ENCODE results near the gene SPAG16. TPM values are rescaled to one million over a fixed set of nuclear protein-coding genes. Genes with fewer than 3 reads are reported as not detected.

SPAG16 gene
- total and polyA plus RNA-seq, 2 of the 13 experiments (the other 11 are each of a cell fraction or from before 2014, with no cell fraction given), result 9.6 to 26.5 TPM

DNA sequence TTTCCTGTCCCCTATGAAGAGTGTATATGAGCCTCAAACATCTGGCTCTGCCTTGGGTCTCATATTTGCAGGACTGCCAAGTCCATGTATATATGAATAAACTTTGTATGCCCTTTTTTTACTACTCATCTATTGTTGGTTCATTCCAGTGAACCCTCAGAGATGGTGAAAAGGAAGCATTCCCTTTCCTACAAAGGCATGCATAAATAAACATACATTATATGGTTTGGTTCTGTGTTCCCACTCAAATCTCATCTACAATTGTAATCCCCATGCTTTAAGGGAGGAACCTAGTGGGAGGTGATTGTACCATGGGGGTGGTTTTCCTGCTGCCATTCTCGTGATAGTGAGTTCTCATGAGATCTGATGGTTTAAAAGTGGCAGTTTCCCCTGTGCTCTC is 534.2 kb downstream of the SPAG16 start:
- CTCF ChIA-PET (ENCODE audit: low intra/inter-chr PET ratio, low total read pairs), result no interaction called here
- intact Hi-C loops (cut with micrococcal nuclease; ENCODE audit: unreplicated experiment) (no loop called here), in situ Hi-C loops (cut with HindIII; ENCODE audit: extremely low pct_ligation_motif_present, low pct_unique_long_range_greater_than_20kb) (loop anchor here (25.0 kb wide), 1 partner anchor 1194 kb away; no protein-coding TSS in a partner anchor)
- H3K36me3 ChIP-seq (replicated peaks in 1 of 2; ENCODE audit: control insufficient read depth in 1 of 2, insufficient read depth in 2 of 2, low read length in 2 of 2), result no peaks in the 10 kb centered on the region
- WGBS (ENCODE audit: low lambda C conversion rate), result 0% methylated on average over 1 of the region's 1 CpG
- DNase-seq (ENCODE audit: low spot score), result no peak
- no peaks in the 10 kb centered on the region for H3K79me2 ChIP-seq (ENCODE audit: insufficient read depth, low read length)
- no peaks in the 10 kb centered on the region for H3K27me3 ChIP-seq (ENCODE audit: control insufficient read depth in 1 of 2, insufficient read depth in 2 of 2, low read length in 2 of 2)
- H4K20me1 ChIP-seq (ENCODE audit: insufficient read depth, low read length), result no peaks in the 10 kb centered on the region
- no peak overlapping the region for H3K9ac ChIP-seq (ENCODE audit: insufficient read depth, low read depth, low read length)
- POLR2A ChIA-PET, result no interaction called here
- H3K9me3 ChIP-seq (ENCODE audit: low read length), result no peaks in the 10 kb centered on the region; the same call in 1 of the 2 replicates
- H2AFZ ChIP-seq (ENCODE audit: low read length), result no peak overlapping the region
- H3K4me2 ChIP-seq (ENCODE audit: low read depth, low read length), result no peak overlapping the region
- no TSS peak for BruUV-seq (replicated peaks)
- no peak for ATAC-seq
- no peak overlapping the region for H3K27ac ChIP-seq (ENCODE audit: extremely low read length, insufficient read depth, low read length)
- H3K4me1 ChIP-seq (ENCODE audit: insufficient read depth, low read length), result no peaks in the 10 kb centered on the region
- H3K4me3 ChIP-seq (replicated peaks in 1 of 3; ENCODE audit: insufficient read depth in 1 of 3, low read depth in 2 of 3, low read length in 3 of 3), result no peak overlapping the region
- FAIRE-seq, result no peak
- TF ChIP-seq ZNF512 (CRISPR knock-in tag; IDR thresholded peaks at IDR 0.05) (no peak), ARNTL (CRISPR knock-in tag; IDR thresholded peaks at IDR 0.05) (no peak), ZNF501 (CRISPR knock-in tag; IDR thresholded peaks at IDR 0.05) (no peak), ATF6 (CRISPR knock-in tag; conservative IDR thresholded peaks at IDR 0.05) (no peak), FOXM1 (CRISPR knock-in tag; IDR thresholded peaks at IDR 0.05) (no peak), ZNF484 (CRISPR knock-in tag; IDR thresholded peaks at IDR 0.05; ENCODE audit: borderline replicate concordance, low read depth) (no peak), ZMAT3 (CRISPR knock-in tag; conservative IDR thresholded peaks at IDR 0.05) (no peak), ZNF883 (CRISPR knock-in tag; IDR thresholded peaks at IDR 0.05; ENCODE audit: not compliant biosample characterization) (no peak), ISL2 (CRISPR knock-in tag; IDR thresholded peaks at IDR 0.05) (no peak), ZMYM2 (CRISPR knock-in tag; IDR thresholded peaks at IDR 0.05) (no peak)
- TF ChIP-seq, protein P1, sequence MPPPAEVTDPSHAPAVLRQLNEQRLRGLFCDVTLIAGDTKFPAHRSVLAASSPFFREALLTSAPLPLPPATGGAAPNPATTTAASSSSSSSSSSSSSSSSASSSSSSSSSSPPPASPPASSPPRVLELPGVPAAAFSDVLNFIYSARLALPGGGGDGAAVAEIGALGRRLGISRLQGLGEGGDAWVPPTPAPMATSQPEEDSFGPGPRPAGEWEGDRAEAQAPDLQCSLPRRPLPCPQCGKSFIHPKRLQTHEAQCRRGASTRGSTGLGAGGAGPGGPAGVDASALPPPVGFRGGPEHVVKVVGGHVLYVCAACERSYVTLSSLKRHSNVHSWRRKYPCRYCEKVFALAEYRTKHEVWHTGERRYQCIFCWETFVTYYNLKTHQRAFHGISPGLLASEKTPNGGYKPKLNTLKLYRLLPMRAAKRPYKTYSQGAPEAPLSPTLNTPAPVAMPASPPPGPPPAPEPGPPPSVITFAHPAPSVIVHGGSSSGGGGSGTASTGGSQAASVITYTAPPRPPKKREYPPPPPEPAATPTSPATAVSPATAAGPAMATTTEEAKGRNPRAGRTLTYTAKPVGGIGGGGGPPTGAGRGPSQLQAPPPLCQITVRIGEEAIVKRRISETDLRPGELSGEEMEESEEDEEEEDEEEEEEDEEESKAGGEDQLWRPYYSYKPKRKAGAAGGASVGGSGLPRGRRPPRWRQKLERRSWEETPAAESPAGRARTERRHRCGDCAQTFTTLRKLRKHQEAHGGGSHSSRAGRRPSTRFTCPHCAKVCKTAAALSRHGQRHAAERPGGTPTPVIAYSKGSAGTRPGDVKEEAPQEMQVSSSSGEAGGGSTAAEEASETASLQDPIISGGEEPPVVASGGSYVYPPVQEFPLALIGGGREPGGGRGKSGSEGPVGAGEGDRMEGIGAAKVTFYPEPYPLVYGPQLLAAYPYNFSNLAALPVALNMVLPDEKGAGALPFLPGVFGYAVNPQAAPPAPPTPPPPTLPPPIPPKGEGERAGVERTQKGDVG (CRISPR knock-in tag; IDR thresholded peaks at IDR 0.05; ENCODE audit: borderline replicate concordance), result no peak
- TF ChIP-seq, protein P2, sequence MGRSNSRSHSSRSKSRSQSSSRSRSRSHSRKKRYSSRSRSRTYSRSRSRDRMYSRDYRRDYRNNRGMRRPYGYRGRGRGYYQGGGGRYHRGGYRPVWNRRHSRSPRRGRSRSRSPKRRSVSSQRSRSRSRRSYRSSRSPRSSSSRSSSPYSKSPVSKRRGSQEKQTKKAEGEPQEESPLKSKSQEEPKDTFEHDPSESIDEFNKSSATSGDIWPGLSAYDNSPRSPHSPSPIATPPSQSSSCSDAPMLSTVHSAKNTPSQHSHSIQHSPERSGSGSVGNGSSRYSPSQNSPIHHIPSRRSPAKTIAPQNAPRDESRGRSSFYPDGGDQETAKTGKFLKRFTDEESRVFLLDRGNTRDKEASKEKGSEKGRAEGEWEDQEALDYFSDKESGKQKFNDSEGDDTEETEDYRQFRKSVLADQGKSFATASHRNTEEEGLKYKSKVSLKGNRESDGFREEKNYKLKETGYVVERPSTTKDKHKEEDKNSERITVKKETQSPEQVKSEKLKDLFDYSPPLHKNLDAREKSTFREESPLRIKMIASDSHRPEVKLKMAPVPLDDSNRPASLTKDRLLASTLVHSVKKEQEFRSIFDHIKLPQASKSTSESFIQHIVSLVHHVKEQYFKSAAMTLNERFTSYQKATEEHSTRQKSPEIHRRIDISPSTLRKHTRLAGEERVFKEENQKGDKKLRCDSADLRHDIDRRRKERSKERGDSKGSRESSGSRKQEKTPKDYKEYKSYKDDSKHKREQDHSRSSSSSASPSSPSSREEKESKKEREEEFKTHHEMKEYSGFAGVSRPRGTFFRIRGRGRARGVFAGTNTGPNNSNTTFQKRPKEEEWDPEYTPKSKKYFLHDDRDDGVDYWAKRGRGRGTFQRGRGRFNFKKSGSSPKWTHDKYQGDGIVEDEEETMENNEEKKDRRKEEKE (IDR thresholded peaks at IDR 0.05), result no peak
- TF ChIP-seq, protein P3, sequence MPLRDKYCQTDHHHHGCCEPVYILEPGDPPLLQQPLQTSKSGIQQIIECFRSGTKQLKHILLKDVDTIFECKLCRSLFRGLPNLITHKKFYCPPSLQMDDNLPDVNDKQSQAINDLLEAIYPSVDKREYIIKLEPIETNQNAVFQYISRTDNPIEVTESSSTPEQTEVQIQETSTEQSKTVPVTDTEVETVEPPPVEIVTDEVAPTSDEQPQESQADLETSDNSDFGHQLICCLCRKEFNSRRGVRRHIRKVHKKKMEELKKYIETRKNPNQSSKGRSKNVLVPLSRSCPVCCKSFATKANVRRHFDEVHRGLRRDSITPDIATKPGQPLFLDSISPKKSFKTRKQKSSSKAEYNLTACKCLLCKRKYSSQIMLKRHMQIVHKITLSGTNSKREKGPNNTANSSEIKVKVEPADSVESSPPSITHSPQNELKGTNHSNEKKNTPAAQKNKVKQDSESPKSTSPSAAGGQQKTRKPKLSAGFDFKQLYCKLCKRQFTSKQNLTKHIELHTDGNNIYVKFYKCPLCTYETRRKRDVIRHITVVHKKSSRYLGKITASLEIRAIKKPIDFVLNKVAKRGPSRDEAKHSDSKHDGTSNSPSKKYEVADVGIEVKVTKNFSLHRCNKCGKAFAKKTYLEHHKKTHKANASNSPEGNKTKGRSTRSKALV (CRISPR knock-in tag; IDR thresholded peaks at IDR 0.05), result no peak
